ENCODE results near the gene GSG1L2.

DNA sequence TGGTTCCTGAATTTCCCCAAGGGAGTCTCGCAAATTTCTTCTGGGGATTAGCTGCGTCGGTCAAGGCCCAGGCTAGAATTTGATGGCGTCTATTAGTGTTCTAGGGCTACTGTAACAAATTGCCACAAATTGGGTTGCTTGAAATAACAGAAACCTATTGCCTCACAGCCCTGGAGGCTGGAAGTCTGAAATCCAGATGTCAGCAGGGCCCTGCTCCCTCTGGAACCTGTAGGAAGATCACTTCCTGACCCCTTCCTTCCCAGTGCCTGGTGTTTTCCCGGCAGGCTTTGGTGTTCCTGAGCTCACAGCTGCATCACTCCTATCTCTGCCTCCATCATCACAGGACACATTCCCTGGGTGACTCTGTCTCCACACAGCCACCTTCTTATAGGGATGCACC lies 54.9 kb downstream of the GSG1L2 start:
- TF ChIP-seq, protein P1, sequence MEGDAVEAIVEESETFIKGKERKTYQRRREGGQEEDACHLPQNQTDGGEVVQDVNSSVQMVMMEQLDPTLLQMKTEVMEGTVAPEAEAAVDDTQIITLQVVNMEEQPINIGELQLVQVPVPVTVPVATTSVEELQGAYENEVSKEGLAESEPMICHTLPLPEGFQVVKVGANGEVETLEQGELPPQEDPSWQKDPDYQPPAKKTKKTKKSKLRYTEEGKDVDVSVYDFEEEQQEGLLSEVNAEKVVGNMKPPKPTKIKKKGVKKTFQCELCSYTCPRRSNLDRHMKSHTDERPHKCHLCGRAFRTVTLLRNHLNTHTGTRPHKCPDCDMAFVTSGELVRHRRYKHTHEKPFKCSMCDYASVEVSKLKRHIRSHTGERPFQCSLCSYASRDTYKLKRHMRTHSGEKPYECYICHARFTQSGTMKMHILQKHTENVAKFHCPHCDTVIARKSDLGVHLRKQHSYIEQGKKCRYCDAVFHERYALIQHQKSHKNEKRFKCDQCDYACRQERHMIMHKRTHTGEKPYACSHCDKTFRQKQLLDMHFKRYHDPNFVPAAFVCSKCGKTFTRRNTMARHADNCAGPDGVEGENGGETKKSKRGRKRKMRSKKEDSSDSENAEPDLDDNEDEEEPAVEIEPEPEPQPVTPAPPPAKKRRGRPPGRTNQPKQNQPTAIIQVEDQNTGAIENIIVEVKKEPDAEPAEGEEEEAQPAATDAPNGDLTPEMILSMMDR (conservative IDR thresholded peaks at IDR 0.05; ENCODE audit: low read depth, low read length), result no peak
- no peak for TF ChIP-seq EZH2 (IDR thresholded peaks at IDR 0.05; ENCODE audit: low read length, unreplicated experiment)
